HepG2 (cell line): ENCODE measurements around the gene LYST. TPM values are rescaled to one million over a fixed set of nuclear protein-coding genes. Genes with fewer than 3 reads are reported as not detected.
A peak's percentile ranks its signal among the peaks of the same experiment; 100 is the strongest.

ENCODE experiments used
- CBX5 ChIP-seq: sonication (generic); formaldehyde crosslinking; IDR thresholded peaks from 2 replicates; pipeline ENCODE4 v1.4.0; 2020; ENCODE audit warnings: missing genetic modification reagents, borderline replicate concordance
- EED ChIP-seq: sonication (generic); formaldehyde crosslinking; IDR thresholded peaks from 2 replicates; pipeline ENCODE4 v1.5.0; 2020; ENCODE audit warnings: mild to moderate bottlenecking, missing genetic modification reagents
- FOXO1 ChIP-seq: sonication (generic); formaldehyde crosslinking; IDR thresholded peaks from 2 replicates; pipeline ENCODE4 v1.4.0; 2020; ENCODE audit warnings: missing genetic modification reagents
- ISL2 ChIP-seq: sonication (generic); formaldehyde crosslinking; IDR thresholded peaks from 2 replicates; pipeline ENCODE4 v1.5.0; 2020; ENCODE audit warnings: missing genetic modification reagents
- KMT2B ChIP-seq: IDR thresholded peaks from 2 replicates; pipeline ENCODE4 v1.6.1; 2016; ENCODE audit warnings: missing genetic modification reagents, missing compliant biosample characterization
- MAX ChIP-seq: IDR thresholded peaks from 2 replicates; pipeline ENCODE4 v1.6.1; 2012; ENCODE audit warnings: inconsistent platforms
- MLX ChIP-seq: IDR thresholded peaks from 2 replicates; pipeline ENCODE4 v1.6.1; 2016
- PATZ1 ChIP-seq: sonication (generic); formaldehyde crosslinking; IDR thresholded peaks from 2 replicates; pipeline ENCODE4 v1.4.0; 2020; ENCODE audit warnings: missing genetic modification reagents
- PHF8 ChIP-seq: sonication (generic); formaldehyde crosslinking; IDR thresholded peaks from 2 replicates; pipeline ENCODE4 v1.5.0; 2020; ENCODE audit warnings: missing genetic modification reagents
- RBM22 ChIP-seq: fragments of 200-400 bp; formaldehyde crosslinking; optimal IDR thresholded peaks from 2 replicates; pipeline ENCODE3; 2017; ENCODE audit warnings: mild to moderate bottlenecking, low read length, moderate library complexity
- RXRA ChIP-seq: sonication (generic); formaldehyde crosslinking; IDR thresholded peaks from 2 replicates; pipeline ENCODE4 v1.5.1; 2020; ENCODE audit warnings: missing genetic modification reagents
- SNAI1 ChIP-seq: sonication (generic); formaldehyde crosslinking; IDR thresholded peaks from 2 replicates; pipeline ENCODE4 v1.5.0; 2020; ENCODE audit warnings: mild to moderate bottlenecking, missing genetic modification reagents, borderline replicate concordance
- STAT6 ChIP-seq: sonication (generic); formaldehyde crosslinking; IDR thresholded peaks from 2 replicates; pipeline ENCODE4 v1.4.0; 2020; ENCODE audit warnings: missing genetic modification reagents, mild to moderate bottlenecking, borderline replicate concordance
- TERF1 ChIP-seq: sonication (generic); formaldehyde crosslinking; IDR thresholded peaks from 2 replicates; pipeline ENCODE4 v1.8.0; 2022; ENCODE audit warnings: mild to moderate bottlenecking, missing genetic modification reagents, moderate library complexity
- ZBTB49 ChIP-seq: sonication (generic); formaldehyde crosslinking; IDR thresholded peaks from 2 replicates; pipeline ENCODE4 v1.4.0; 2020; ENCODE audit warnings: missing genetic modification reagents, borderline replicate concordance
- ZFAT ChIP-seq: sonication (generic); formaldehyde crosslinking; conservative IDR thresholded peaks from 2 replicates; pipeline ENCODE4 v1.8.1; 2023; ENCODE audit warnings: missing genetic modification reagents, inconsistent platforms
- ZFX ChIP-seq: sonication (generic); formaldehyde crosslinking; IDR thresholded peaks from 2 replicates; pipeline ENCODE4 v1.4.0; 2020; ENCODE audit warnings: mild to moderate bottlenecking, low read depth, missing genetic modification reagents, moderate library complexity
- ZGPAT ChIP-seq: IDR thresholded peaks from 2 replicates; pipeline ENCODE4 v1.6.1; 2016; ENCODE audit warnings: mild to moderate bottlenecking
- ZNF350 ChIP-seq: sonication (generic); formaldehyde crosslinking; IDR thresholded peaks from 2 replicates; pipeline ENCODE4 v1.4.0; 2020; ENCODE audit warnings: mild to moderate bottlenecking, low read depth, missing genetic modification reagents, borderline replicate concordance
- polyA plus RNA-seq, 8 experiments: library from polyadenylated mRNA; depleted of rRNA in 3 of 8; stranded (reverse) in 7 of 8; unstranded in 1 of 8; fragments of >200 nt; fragmentation: Illumina TruSeq in 4 of 8; extraction: Trizol in 4 of 8; gene quantifications; 2 replicates each; pipeline versions ENCODE4 v1.2.1 to v1.2.3, GENCODE V29; 2011 to 2016; ENCODE audit warnings: low read depth in 4 of 8, missing spikeins in 1 of 8, mixed read lengths in 1 of 8; ENCODE audit not compliant: insufficient read depth in 1 of 8
- total RNA-seq, 5 experiments: library from RNA; depleted of rRNA; stranded (reverse); fragments of >200 nt; fragmentation: Illumina TruSeq; extraction: Trizol; gene quantifications; 2 replicates each; pipeline ENCODE4 v1.2.3, GENCODE V29; 2016; ENCODE audit warnings: low read depth in 1 of 5

Gene LYST
- total and polyA plus RNA-seq, 2 of the 13 experiments (the other 11 are each of a cell fraction or from before 2014, with no cell fraction given): 0.91 to 2.5 TPM

GRCh38 chr1:235614442-235614954 is 252.2 kb downstream of the LYST start (continued):
- TF ChIP-seq STAT6 (peak; percentile 79; the same call in 1 of the 2 replicates), ZNF350 (CRISPR knock-in tag) (peak; percentile 71; the same call in 1 of the 2 replicates), ZBTB49 (0 out of 2 replicates have a peak, but pooled peaks have one; percentile 11), RXRA (CRISPR knock-in tag) (peak; percentile 76), TERF1 (no peak), EED (CRISPR knock-in tag) (0 out of 2 replicates have a peak, but pooled peaks have one; percentile 64), ZFAT (CRISPR knock-in tag) (no peak), FOXO1 (CRISPR knock-in tag) (peak; percentile 51; the same call in 1 of the 2 replicates), ZFX (CRISPR knock-in tag) (peak; percentile 50; the same call in 1 of the 2 replicates), PHF8 (CRISPR knock-in tag) (peak; percentile 23; the same call in 1 of the 2 replicates), MAX (peak; percentile 84), SNAI1 (CRISPR knock-in tag) (no peak), RBM22 (peak; percentile 52), CBX5 (0 out of 2 replicates have a peak, but pooled peaks have one; percentile 72), KMT2B (CRISPR knock-in tag) (0 out of 2 replicates have a peak, but pooled peaks have one; percentile 31), ISL2 (CRISPR knock-in tag) (peak; percentile 33; the same call in 1 of the 2 replicates), PATZ1 (CRISPR knock-in tag) (peak; percentile 70), MLX (CRISPR knock-in tag) (no peak), ZGPAT (CRISPR knock-in tag) (peak; percentile 37; the same call in 1 of the 2 replicates)
